Lung (tissue), 12 donors: ENCODE results near the gene FSCN2. TPM values are rescaled to one million over a fixed set of nuclear protein-coding genes. Genes with fewer than 3 reads are reported as not detected.

Source experiments
- ATAC-seq: fragments of 200-7000 bp; cut with Tn5 transposase; one replicate; pipeline ENCODE4 v1.9.1; 2020; ENCODE audit warnings: moderate number of reproducible peaks; ENCODE audit not compliant: insufficient read depth, low FRiP score
- DNase-seq, 3 donors: peaks; one replicate each; pipeline ENCODE4 v3.0.0-alpha.2; 2013 to 2017
- H3K27ac ChIP-seq, 2 donors: one replicate each; pipeline ENCODE4 v1.5.1; 2013; ENCODE audit warnings: mild to moderate bottlenecking in 2 of 2, moderate library complexity in 2 of 2, control low read depth in 1 of 2, inconsistent platforms in 1 of 2, low read depth in 1 of 2, low read length in 1 of 2
- H3K27me3 ChIP-seq, 3 donors: one replicate each; pipeline ENCODE4 v1.5.1; 2013; ENCODE audit warnings: low read length in 2 of 3; ENCODE audit not compliant: control insufficient read depth in 3 of 3, insufficient read depth in 3 of 3
- H3K36me3 ChIP-seq, 4 donors: one replicate each; pipeline ENCODE4 v1.5.1; 2013; ENCODE audit warnings: low read length in 4 of 4, mild to moderate bottlenecking in 1 of 4, moderate library complexity in 1 of 4; ENCODE audit not compliant: control insufficient read depth in 4 of 4, insufficient read depth in 4 of 4
- H3K4me1 ChIP-seq, 5 donors: one replicate each; pipeline ENCODE4 v1.5.1; 2013; ENCODE audit warnings: low read length in 5 of 5, mild to moderate bottlenecking in 2 of 5, moderate library complexity in 1 of 5; ENCODE audit not compliant: control insufficient read depth in 5 of 5, insufficient read depth in 5 of 5
- H3K4me3 ChIP-seq: one replicate; pipeline ENCODE4 v1.5.1; 2013; ENCODE audit warnings: mild to moderate bottlenecking, control low read depth, moderate library complexity
- H3K9ac ChIP-seq, 2 donors: one replicate each; pipeline ENCODE4 v1.5.1; 2013; ENCODE audit warnings: low read length in 2 of 2, control low read depth in 1 of 2; ENCODE audit not compliant: insufficient read depth in 1 of 2
- H3K9me3 ChIP-seq, 4 donors: one replicate each; pipeline ENCODE4 v1.5.1; 2013; ENCODE audit warnings: low read length in 3 of 4, mild to moderate bottlenecking in 1 of 4, moderate library complexity in 1 of 4; ENCODE audit not compliant: control insufficient read depth in 4 of 4, insufficient read depth in 3 of 4
- WGBS, 2 donors: extraction: QIAGEN DNeasy Blood & Tissue Kit; methylation state at CpG; one replicate each; pipeline ENCODE4 v1.1.7; 2013; 5-methylcytosine and 5-hydroxymethylcytosine counted together
- polyA plus RNA-seq, 2 donors: library from polyadenylated mRNA; stranded (reverse); fragments of 200-250 nt; gene quantifications; one replicate each; pipeline ENCODE4 v1.2.1, GENCODE V29; 2013
- total RNA-seq, 2 donors: library from RNA; depleted of rRNA in 1 of 2; stranded (reverse); fragments of >200 nt in 1 of 2; gene quantifications; one replicate each; pipeline ENCODE4 v1.2.1, GENCODE V29; 2014 to 2021
- TF ChIP-seq, protein P1 (sequence below): IDR thresholded peaks from 2 replicates; pipeline ENCODE4 v1.5.1; 2012; ENCODE audit warnings: mild to moderate bottlenecking; ENCODE audit errors: control extremely low read depth, extremely low read depth
- donor health status: control.
- donor health status: control.
- donor health status: Bipolar disorder and iron deficiency.
- donor health status: healthy.
- donor health status: DM: yes; HTN: yes; CAD: no.

Gene FSCN2
- total and polyA plus RNA-seq, 4 donors: 0.46 to 3.9 (median 1.9) TPM

- Histone ChIP-seq H3K9me3 (no peaks in the 10 kb centered on the region), H3K4me3 (no peak overlapping the region), H3K27me3 (no peaks in the 10 kb centered on the region), H3K9ac (no peak overlapping the region), H3K36me3 (no peaks in the 10 kb centered on the region), H3K4me1 (peaks cover 0 to 37% (median 12%) of the 10 kb centered on the region in 5 donors), H3K27ac (no peak overlapping the region)
- TF ChIP-seq, protein P1, sequence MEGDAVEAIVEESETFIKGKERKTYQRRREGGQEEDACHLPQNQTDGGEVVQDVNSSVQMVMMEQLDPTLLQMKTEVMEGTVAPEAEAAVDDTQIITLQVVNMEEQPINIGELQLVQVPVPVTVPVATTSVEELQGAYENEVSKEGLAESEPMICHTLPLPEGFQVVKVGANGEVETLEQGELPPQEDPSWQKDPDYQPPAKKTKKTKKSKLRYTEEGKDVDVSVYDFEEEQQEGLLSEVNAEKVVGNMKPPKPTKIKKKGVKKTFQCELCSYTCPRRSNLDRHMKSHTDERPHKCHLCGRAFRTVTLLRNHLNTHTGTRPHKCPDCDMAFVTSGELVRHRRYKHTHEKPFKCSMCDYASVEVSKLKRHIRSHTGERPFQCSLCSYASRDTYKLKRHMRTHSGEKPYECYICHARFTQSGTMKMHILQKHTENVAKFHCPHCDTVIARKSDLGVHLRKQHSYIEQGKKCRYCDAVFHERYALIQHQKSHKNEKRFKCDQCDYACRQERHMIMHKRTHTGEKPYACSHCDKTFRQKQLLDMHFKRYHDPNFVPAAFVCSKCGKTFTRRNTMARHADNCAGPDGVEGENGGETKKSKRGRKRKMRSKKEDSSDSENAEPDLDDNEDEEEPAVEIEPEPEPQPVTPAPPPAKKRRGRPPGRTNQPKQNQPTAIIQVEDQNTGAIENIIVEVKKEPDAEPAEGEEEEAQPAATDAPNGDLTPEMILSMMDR: no peak
- DNase-seq (no peak), ATAC-seq (no peak)
- 75 to 84% methylated on average over 11 of the region's 11 CpGs for WGBS, 2 donors
Measured at GRCh38 chr17:81482673-81483072, 45.5 kb upstream of the FSCN2 start.

GRCh38 chr17:81483085-81483861 is 44.9 kb upstream of the FSCN2 start:
- DNase-seq: peak; percentile 50 to 63 (median 59)
- Histone ChIP-seq H3K27me3 (no peaks in the 10 kb centered on the region), H3K4me1 (peaks cover 0 to 38% (median 12%) of the 10 kb centered on the region in 5 donors), H3K4me3 (no peak overlapping the region), H3K9ac (no peak overlapping the region), H3K27ac (no peak overlapping the region), H3K36me3 (no peaks in the 10 kb centered on the region), H3K9me3 (no peaks in the 10 kb centered on the region)
- no peak for ATAC-seq
- TF ChIP-seq, protein P1: no peak
- WGBS, 2 donors: 41 to 62% methylated on average over 27 to 29 of the region's 29 CpGs

DNA sequence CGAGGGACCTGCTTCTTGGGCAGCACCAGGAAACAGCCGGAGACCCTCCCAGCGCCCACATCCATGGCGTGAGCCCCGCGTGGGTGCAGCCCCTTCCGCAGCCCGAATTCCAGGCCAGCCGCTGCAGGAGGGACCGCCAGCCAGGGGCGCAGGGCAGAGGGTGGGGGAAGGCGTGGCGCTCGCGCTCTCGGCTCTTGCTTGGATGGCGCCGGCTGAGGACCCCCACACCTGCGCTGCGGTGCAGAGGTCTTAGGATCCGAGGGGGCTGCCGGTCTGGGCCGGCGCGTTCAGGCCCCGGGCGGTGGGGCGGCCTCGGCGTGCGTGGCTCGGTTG is 44.3 kb upstream of the FSCN2 start:
- Histone ChIP-seq H3K4me1 (peaks cover 0 to 42% (median 15%) of the 10 kb centered on the region in 5 donors), H3K9ac (no peak overlapping the region), H3K36me3 (no peaks in the 10 kb centered on the region), H3K27ac (no peak overlapping the region), H3K9me3 (no peaks in the 10 kb centered on the region), H3K27me3 (no peaks in the 10 kb centered on the region), H3K4me3 (no peak overlapping the region)
- DNase-seq (no peak), ATAC-seq (no peak)
- WGBS, 2 donors: 9 to 20% methylated on average over 29 to 32 of the region's 32 CpGs
- TF ChIP-seq, protein P1: no peak
